Activated naive CD8-positive, alpha-beta T cell treated with anti-CD3 and anti-CD28 coated beads, Interleukin-2, amount 50 U/mL, for 24 hours (primary cell): ENCODE data around the gene ACO2.
"Not testable (repeated sequence)": the region's sequence is repeated elsewhere in the genome, so short reads cannot be mapped to it uniquely, and the experiment has no call there.

ENCODE experiments used
- ATAC-seq: fragments of 150-1000 bp; cut with Tn5 transposase; one replicate; pipeline ENCODE4 v1.10.0; 2021
- DNase-seq: peaks from one replicate; pipeline ENCODE4 v3.0.0; 2021
- H3K27ac Mint-ChIP-seq: one replicate; pipeline ENCODE4 v1.8.0; 2021; ENCODE audit warnings: mild to moderate bottlenecking, mixed read lengths
- H3K27me3 Mint-ChIP-seq: one replicate; pipeline ENCODE4 v1.8.0; 2021; ENCODE audit warnings: mixed read lengths
- H3K36me3 Mint-ChIP-seq: one replicate; pipeline ENCODE4 v1.8.0; 2021; ENCODE audit warnings: low read depth, mixed read lengths
- H3K4me1 Mint-ChIP-seq: one replicate; pipeline ENCODE4 v1.8.0; 2021; ENCODE audit warnings: mixed read lengths
- H3K4me3 Mint-ChIP-seq: one replicate; pipeline ENCODE4 v1.8.0; 2021; ENCODE audit warnings: mild to moderate bottlenecking, moderate library complexity, mixed read lengths
- H3K9me3 Mint-ChIP-seq: one replicate; pipeline ENCODE4 v1.8.0; 2021; ENCODE audit warnings: mixed read lengths

The ACO2 gene

DNA sequence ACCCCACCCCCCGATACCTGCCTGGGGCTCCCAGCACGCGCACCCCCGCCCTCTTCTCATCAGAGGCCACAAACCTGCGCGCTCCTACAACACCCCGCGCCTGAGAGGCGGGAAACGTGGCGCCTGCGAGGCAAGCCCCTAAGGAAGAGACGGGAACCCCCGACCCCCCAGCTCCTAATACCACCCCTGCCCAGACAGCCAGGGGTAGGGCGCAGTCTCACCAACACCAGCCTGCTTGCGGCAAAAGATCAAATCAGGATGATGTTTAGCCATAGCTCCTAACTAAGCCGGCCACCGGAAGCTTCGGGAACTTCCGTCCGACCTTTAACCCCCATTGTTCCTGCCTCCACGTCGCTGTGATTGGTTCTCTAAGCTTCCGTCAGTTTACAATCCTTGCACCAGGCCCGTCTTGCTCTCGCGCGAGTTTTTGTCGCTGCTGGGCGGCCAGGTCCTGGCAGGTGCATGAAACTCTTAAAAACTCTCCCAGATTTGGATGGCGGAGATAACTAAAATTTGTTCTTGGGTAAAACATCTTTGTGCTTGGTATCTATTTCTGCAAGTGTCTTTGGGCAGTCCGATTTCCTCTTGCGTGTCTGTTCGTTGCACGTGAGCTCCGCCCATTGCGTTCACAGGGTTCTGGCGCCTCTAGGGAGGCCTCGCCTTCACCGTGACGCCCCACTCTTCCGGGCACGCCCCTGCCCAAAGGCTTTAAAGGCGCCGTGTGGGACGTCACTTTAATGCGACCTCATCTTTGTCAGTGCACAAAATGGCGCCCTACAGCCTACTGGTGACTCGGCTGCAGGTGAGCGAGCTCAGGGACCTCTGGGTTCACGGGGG lies at the start of gene ACO2, which contains the start of gene PHF5A:
Gene ACO2, plus strand, starts transcription at position 737 of the 837 bp plus-strand sequence. Its CDS starts 30 bp downstream, at position 767.
Gene PHF5A, minus strand, starts transcription at position 312 of the 837 bp plus-strand sequence. Its CDS starts 39 bp downstream, at position 273.
- peaks cover 59% of the 10 kb centered on the region for H3K4me1 Mint-ChIP-seq
- ATAC-seq (peak; percentile 94), DNase-seq (peak; percentile 99)
- no peaks in the 10 kb centered on the region for H3K9me3 Mint-ChIP-seq
- H3K27me3 Mint-ChIP-seq = no peaks in the 10 kb centered on the region
- H3K36me3 Mint-ChIP-seq = peaks cover 49% of the 10 kb centered on the region
- peak within 1 kb of the TSS; percentile 86 for H3K4me3 Mint-ChIP-seq
- H3K27ac Mint-ChIP-seq = peak within 1 kb of the TSS; percentile 100

DNA sequence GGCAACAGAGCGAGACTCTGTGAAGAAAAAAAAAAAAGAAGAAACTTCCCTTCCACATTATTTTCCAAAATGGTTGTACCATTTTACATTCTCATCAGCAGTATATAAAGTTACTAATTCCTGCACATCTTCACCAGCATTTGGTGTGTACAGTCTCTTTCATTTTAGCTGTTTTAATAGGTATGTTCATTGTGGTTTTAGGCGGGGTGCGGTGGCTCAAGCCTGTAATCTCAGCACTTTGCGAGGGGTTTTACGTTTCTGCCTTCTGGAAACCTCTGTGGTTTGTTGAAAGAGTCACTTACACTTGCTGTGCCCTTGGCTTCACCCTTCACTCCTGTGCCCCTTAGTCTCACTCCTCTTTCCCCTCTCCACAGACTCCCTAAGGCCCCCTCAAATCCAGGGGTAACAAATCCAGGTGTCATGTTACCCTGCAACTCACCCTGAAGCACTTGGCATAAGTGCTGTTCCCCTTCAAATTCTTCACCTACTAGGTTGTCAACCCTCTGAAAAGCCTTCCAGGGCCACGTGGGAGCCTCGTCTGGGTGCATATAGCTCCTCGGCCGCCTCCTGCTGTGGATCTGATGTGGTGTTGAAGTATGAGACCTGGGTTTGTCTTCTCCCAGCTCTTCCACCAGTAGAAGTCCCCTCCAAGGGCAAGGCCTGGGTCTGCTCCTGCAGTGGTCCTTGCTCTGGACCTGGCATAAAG lies 43.1 kb upstream of the ACO2 start:
- H3K27me3 Mint-ChIP-seq = no peaks in the 10 kb centered on the region
- peaks cover 6% of the 10 kb centered on the region for H3K36me3 Mint-ChIP-seq
- H3K4me1 Mint-ChIP-seq = peaks cover 13% of the 10 kb centered on the region
- DNase-seq = no peak
- ATAC-seq = peak; percentile 86
- peak overlapping the region; percentile 63 for H3K27ac Mint-ChIP-seq
- peak overlapping the region; percentile 8 for H3K4me3 Mint-ChIP-seq
- no peaks in the 10 kb centered on the region for H3K9me3 Mint-ChIP-seq

DNA sequence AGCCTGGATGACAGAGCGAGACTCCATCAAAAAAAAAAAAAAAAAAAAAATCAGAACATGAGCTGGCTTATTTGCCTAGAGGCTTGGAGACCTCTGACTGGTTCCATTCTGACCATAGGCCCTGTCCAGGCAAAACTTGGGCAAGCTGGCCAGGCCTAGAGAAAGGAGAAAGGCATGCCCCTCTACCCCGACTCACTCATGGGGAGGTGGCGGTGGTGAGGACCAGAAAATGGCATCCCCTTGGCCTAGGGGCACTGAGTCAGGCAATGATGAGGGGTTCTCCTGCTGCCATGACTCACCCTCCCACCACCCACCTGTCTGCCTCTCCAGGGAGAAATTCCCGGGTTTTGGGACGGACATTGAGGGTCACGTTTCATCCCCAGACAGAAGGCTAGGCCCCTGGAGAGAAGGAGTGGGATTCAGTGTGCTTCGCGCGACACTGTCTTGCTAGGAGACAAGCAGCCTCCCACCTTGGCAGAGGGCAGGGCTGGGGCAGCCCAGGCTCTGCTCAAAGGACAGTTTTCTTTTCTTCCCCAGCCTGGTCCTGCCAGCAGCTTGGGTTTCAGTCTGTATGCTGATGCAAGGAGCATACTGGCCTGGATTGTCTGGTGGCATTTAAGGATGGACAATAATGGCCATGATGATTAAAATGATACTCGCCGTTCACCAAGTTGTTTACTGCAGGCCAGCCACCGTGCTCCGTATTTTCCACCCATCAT lies 39.5 kb upstream of the ACO2 start:
- ATAC-seq = no peak
- Mint-ChIP-seq H3K4me1 (peaks cover 13% of the 10 kb centered on the region), H3K9me3 (no peaks in the 10 kb centered on the region), H3K27ac (no peak overlapping the region), H3K4me3 (no peak overlapping the region), H3K27me3 (no peaks in the 10 kb centered on the region), H3K36me3 (peaks cover 12% of the 10 kb centered on the region)
- no peak for DNase-seq

GRCh38 chr22:41429951-41430332 lies 39.0 kb upstream of the ACO2 start:
- H3K36me3 Mint-ChIP-seq = peaks cover 12% of the 10 kb centered on the region
- H3K27ac Mint-ChIP-seq = no peak overlapping the region
- no peaks in the 10 kb centered on the region for H3K27me3 Mint-ChIP-seq
- no peaks in the 10 kb centered on the region for H3K9me3 Mint-ChIP-seq
- ATAC-seq (no peak), DNase-seq (no peak)
- no peak overlapping the region for H3K4me3 Mint-ChIP-seq
- H3K4me1 Mint-ChIP-seq = peaks cover 13% of the 10 kb centered on the region

DNA sequence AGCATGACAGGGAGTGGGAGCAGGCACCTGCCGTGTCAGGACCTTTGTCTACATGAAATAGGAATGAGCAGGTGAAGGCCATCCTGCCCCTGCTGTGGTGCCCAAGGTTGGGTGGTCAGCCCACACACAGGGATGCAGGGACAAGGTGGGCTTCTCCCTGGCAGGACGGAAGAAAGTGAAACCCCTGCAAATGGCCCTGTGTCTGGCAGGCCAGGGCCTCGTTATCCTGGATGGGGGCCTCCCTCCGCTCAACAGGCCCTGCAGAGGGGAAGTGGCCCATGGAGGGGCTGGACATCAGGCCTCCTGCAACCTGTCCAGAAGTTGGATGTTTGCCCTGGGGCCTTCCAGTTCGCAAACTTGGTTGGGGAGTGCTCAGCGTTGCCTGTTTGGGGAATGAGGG lies 37.3 kb upstream of the ACO2 start:
- Mint-ChIP-seq H3K27me3 (no peaks in the 10 kb centered on the region), H3K4me3 (no peak overlapping the region), H3K27ac (no peak overlapping the region), H3K4me1 (peaks cover 3% of the 10 kb centered on the region), H3K36me3 (peaks cover 22% of the 10 kb centered on the region), H3K9me3 (no peaks in the 10 kb centered on the region)
- ATAC-seq (no peak), DNase-seq (no peak)

- not testable (repeated sequence) for H3K9me3 Mint-ChIP-seq, H3K27me3 Mint-ChIP-seq, H3K4me3 Mint-ChIP-seq, DNase-seq, H3K27ac Mint-ChIP-seq, ATAC-seq, H3K4me1 Mint-ChIP-seq
- H3K36me3 Mint-ChIP-seq = peaks cover 29% of the 10 kb centered on the region
Measured at GRCh38 chr22:41433480-41433879, 35.4 kb upstream of the ACO2 start.

GRCh38 chr22:41434361-41435003 lies 34.4 kb upstream of the ACO2 start:
- not testable (repeated sequence) for H3K27ac Mint-ChIP-seq, H3K4me3 Mint-ChIP-seq, ATAC-seq

DNA sequence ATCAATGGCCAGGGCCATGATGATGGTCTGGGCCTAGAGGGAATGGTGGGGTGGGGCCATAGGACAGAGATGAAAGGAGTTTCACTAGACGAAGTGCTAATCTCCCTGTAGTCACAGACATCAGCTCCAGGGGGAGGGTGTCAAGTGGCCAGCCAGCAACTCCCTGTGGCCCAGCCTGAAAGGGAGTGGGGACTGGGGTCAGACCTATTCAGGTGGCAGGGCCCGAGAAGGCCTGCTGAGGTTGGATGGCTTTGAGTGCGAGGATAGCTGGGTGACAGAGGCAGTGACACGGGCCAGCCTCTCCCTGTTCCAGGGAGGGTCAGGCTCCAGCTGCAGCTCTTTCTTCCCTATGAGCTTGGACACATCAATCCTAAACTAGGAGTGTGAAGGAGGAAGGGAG lies 33.4 kb upstream of the ACO2 start:
- H3K4me1 Mint-ChIP-seq = peaks cover 11% of the 10 kb centered on the region
- peaks cover 29% of the 10 kb centered on the region for H3K36me3 Mint-ChIP-seq
- DNase-seq (no peak), ATAC-seq (no peak)
- H3K9me3 Mint-ChIP-seq = no peaks in the 10 kb centered on the region
- H3K4me3 Mint-ChIP-seq = no peak overlapping the region
- no peak overlapping the region for H3K27ac Mint-ChIP-seq
- H3K27me3 Mint-ChIP-seq = no peaks in the 10 kb centered on the region

More at GRCh38 chr22:41434361-41435003, 34.4 kb upstream of the ACO2 start:
- Mint-ChIP-seq H3K4me1 (peaks cover 11% of the 10 kb centered on the region), H3K36me3 (peaks cover 29% of the 10 kb centered on the region)
- not testable (repeated sequence) for H3K27me3 Mint-ChIP-seq, H3K9me3 Mint-ChIP-seq, DNase-seq

GRCh38 chr22:41436322-41437113 lies 32.4 kb upstream of the ACO2 start:
- Mint-ChIP-seq H3K9me3 (no peaks in the 10 kb centered on the region), H3K4me3 (no peak overlapping the region), H3K27ac (no peak overlapping the region), H3K27me3 (no peaks in the 10 kb centered on the region), H3K4me1 (peaks cover 12% of the 10 kb centered on the region), H3K36me3 (peaks cover 25% of the 10 kb centered on the region)
- DNase-seq (no peak), ATAC-seq (no peak)

DNA sequence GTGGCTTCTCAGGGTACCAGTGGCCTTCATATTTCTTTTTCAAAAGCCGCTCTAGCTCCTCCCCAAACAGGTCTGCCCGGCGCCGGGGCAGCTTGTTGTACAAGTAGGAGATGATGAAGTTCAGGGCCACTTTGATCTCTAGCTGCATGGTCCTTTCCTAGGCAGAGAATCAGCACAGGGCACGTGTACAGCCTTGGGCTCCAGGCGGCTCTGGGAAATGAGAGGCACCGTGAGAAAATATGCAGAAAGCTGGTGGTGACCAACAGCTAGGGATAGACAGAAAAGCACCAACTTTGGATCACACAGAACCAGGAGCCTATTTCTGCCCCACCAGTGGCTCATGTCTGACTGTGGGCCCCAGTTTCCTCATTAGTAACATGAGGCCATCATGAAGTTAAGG lies 31.7 kb upstream of the ACO2 start:
- H3K27ac Mint-ChIP-seq = no peak overlapping the region
- peaks cover 14% of the 10 kb centered on the region for H3K4me1 Mint-ChIP-seq
- H3K9me3 Mint-ChIP-seq = no peaks in the 10 kb centered on the region
- peaks cover 26% of the 10 kb centered on the region for H3K36me3 Mint-ChIP-seq
- H3K4me3 Mint-ChIP-seq = no peak overlapping the region
- H3K27me3 Mint-ChIP-seq = no peaks in the 10 kb centered on the region
- no peak for ATAC-seq
- no peak for DNase-seq

DNA sequence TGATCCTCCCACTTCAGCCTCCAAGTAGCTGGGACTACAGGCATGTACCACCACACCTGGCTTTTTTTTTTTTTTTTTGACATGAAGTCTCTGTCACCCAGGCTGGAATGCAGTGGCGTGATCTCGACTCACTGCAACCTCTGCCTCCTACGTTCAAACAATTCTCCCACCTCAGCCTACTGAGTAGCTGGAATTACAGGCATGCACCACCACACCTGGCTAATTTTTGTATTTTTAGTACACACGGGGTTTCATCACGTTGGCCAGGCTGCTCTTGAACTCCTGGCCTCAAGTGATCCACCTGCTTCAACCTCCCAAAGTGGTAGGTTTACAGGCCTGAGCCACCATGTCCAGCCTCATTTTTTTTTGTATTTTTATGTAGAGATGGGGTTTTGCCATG lies 28.4 kb upstream of the ACO2 start:
- not testable (repeated sequence) for H3K27me3 Mint-ChIP-seq, DNase-seq, H3K27ac Mint-ChIP-seq, H3K4me3 Mint-ChIP-seq, H3K9me3 Mint-ChIP-seq, ATAC-seq
- Mint-ChIP-seq H3K4me1 (peaks cover 33% of the 10 kb centered on the region), H3K36me3 (peaks cover 44% of the 10 kb centered on the region)

- Mint-ChIP-seq H3K27ac (no peak overlapping the region), H3K4me1 (peaks cover 32% of the 10 kb centered on the region), H3K4me3 (peak overlapping the region; percentile 96), H3K27me3 (no peaks in the 10 kb centered on the region), H3K36me3 (peaks cover 27% of the 10 kb centered on the region), H3K9me3 (no peaks in the 10 kb centered on the region)
- no peak for ATAC-seq
- no peak for DNase-seq
Measured at GRCh38 chr22:41442240-41442792, 26.6 kb upstream of the ACO2 start.

DNA sequence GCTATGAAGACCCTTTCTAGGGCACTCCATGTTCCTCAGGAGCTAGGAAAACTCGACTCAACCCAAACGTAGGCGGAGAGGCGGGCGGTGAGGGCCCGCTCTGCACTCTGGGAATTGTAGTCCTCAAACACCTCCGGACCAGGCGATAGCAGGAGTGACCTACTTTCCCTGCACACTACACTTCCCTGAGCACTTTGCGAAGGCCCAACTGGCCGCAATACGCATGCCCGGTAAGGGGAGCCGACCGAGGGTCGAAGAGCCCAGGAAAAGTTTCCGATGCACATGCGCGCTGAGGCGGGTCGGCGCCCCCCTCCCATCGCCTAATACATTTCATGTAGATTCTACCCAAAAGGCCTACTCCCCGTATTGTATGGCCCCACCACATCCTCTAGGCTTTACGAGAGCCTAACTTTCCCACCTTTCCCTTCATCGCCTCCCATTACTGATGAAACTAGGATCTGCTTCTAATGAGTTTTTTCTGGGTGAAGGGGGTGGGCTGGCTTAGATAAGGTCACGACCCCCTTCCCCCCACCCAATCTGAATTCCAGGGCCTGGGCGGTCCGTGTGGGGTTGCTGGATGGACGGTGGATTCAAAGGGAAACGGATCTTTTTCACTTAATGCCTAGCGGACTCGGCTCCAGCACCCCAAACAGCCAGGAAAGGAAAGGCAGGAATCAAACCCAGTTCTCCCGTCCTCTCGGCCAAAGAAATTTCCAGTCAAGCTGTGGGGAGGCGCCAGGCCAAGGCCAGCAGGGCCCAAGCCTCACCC lies 24.4 kb upstream of the ACO2 start:
- peaks cover 25% of the 10 kb centered on the region for H3K36me3 Mint-ChIP-seq
- H3K27me3 Mint-ChIP-seq = no peaks in the 10 kb centered on the region
- peak overlapping the region; percentile 96 for H3K27ac Mint-ChIP-seq
- peaks cover 36% of the 10 kb centered on the region for H3K4me1 Mint-ChIP-seq
- peak overlapping the region; percentile 96 for H3K4me3 Mint-ChIP-seq
- peak; percentile 93 for DNase-seq
- H3K9me3 Mint-ChIP-seq = no peaks in the 10 kb centered on the region
- ATAC-seq = peak; percentile 66
